ENCODE results near the gene GPR132.

GPR132 gene

GRCh38 chr14:105062048-105062433 lies 3.2 kb downstream of the GPR132 start:
- ChIA-PET POLR2A (interaction anchor here (1.0 kb wide), 1 partner anchor 9 kb away, joined by 3 read pairs; no protein-coding TSS in a partner anchor), CTCF (interaction anchor here (1.3 kb wide), 1 partner anchor 18 kb away, joined by 3 read pairs; no protein-coding TSS in a partner anchor)
- DNase-seq (ENCODE audit: extremely low spot score) = no peak
- no peak for TF ChIP-seq FOXA1 (IDR thresholded peaks at IDR 0.05)
- no peak for TF ChIP-seq FOXM1 (IDR thresholded peaks at IDR 0.05; ENCODE audit: borderline replicate concordance)
- TF ChIP-seq FOXK2 (IDR thresholded peaks at IDR 0.05) = no peak
- TF ChIP-seq L3MBTL2 (conservative IDR thresholded peaks at IDR 0.05) = no peak
- TF ChIP-seq NFRKB (IDR thresholded peaks at IDR 0.05) = no peak
- no peak for TF ChIP-seq BHLHE40 (IDR thresholded peaks at IDR 0.05; ENCODE audit: borderline replicate concordance)
- no peak for TF ChIP-seq ARNT (IDR thresholded peaks at IDR 0.05)
- no peak for TF ChIP-seq ELF4 (IDR thresholded peaks at IDR 0.05)
- TF ChIP-seq LEF1 (IDR thresholded peaks at IDR 0.05; ENCODE audit: borderline replicate concordance) = no peak
- TF ChIP-seq HDGF (IDR thresholded peaks at IDR 0.05; ENCODE audit: borderline replicate concordance) = no peak

- no peak for DNase-seq (ENCODE audit: extremely low spot score)
- TF ChIP-seq SP1 (IDR thresholded peaks at IDR 0.05) = no peak
- no peak for TF ChIP-seq PKNOX1 (IDR thresholded peaks at IDR 0.05)
- no peak for TF ChIP-seq FOXM1 (IDR thresholded peaks at IDR 0.05; ENCODE audit: borderline replicate concordance)
- no peak for TF ChIP-seq FOXK2 (IDR thresholded peaks at IDR 0.05)
- TF ChIP-seq L3MBTL2 (conservative IDR thresholded peaks at IDR 0.05) = no peak
- TF ChIP-seq ZNF384 (IDR thresholded peaks at IDR 0.05) = no peak
- TF ChIP-seq SUZ12 (IDR thresholded peaks at IDR 0.05) = no peak
- no peak for TF ChIP-seq HDGF (IDR thresholded peaks at IDR 0.05; ENCODE audit: borderline replicate concordance)
- TF ChIP-seq CTBP1 (IDR thresholded peaks at IDR 0.05; ENCODE audit: borderline replicate concordance) = no peak
- TF ChIP-seq FOXA1 (IDR thresholded peaks at IDR 0.05) = no peak
- no peak for TF ChIP-seq LEF1 (IDR thresholded peaks at IDR 0.05; ENCODE audit: borderline replicate concordance)
- TF ChIP-seq TARDBP (IDR thresholded peaks at IDR 0.05) = no peak
- ChIA-PET CTCF (interaction anchor here (1.6 kb wide), 1 partner anchor 29 kb away, joined by 3 read pairs; no protein-coding TSS in a partner anchor), POLR2A (interaction anchor here (1.0 kb wide), 1 partner anchor 10 kb away, joined by 3 read pairs; no protein-coding TSS in a partner anchor)
Observed at GRCh38 chr14:105061428-105062047, 3.7 kb downstream of the GPR132 start.

GRCh38 chr14:105060751-105061427 lies 4.3 kb downstream of the GPR132 start:
- DNase-seq (ENCODE audit: extremely low spot score) = no peak
- POLR2A ChIA-PET = no interaction called here
- CTCF ChIA-PET = interaction anchor here (1.6 kb wide), 1 partner anchor 29 kb away, joined by 3 read pairs; no protein-coding TSS in a partner anchor
- TF ChIP-seq NFRKB (IDR thresholded peaks at IDR 0.05) (no peak), TARDBP (IDR thresholded peaks at IDR 0.05) (no peak), ELF4 (IDR thresholded peaks at IDR 0.05) (no peak), CTBP1 (IDR thresholded peaks at IDR 0.05; ENCODE audit: borderline replicate concordance) (no peak), FOXK2 (IDR thresholded peaks at IDR 0.05) (no peak), BHLHE40 (IDR thresholded peaks at IDR 0.05; ENCODE audit: borderline replicate concordance) (no peak), HDGF (IDR thresholded peaks at IDR 0.05; ENCODE audit: borderline replicate concordance) (no peak), SUZ12 (IDR thresholded peaks at IDR 0.05) (no peak), FOXM1 (IDR thresholded peaks at IDR 0.05; ENCODE audit: borderline replicate concordance) (no peak), FOXA1 (IDR thresholded peaks at IDR 0.05) (no peak), SP1 (IDR thresholded peaks at IDR 0.05) (no peak), LEF1 (IDR thresholded peaks at IDR 0.05; ENCODE audit: borderline replicate concordance) (no peak), PKNOX1 (IDR thresholded peaks at IDR 0.05) (no peak), ARNT (IDR thresholded peaks at IDR 0.05) (no peak), L3MBTL2 (conservative IDR thresholded peaks at IDR 0.05) (no peak), ZNF384 (IDR thresholded peaks at IDR 0.05) (no peak)

- ChIA-PET POLR2A (no interaction called here), CTCF (interaction anchor here (1.6 kb wide), 1 partner anchor 30 kb away, joined by 3 read pairs; no protein-coding TSS in a partner anchor)
- no peak for TF ChIP-seq LEF1 (IDR thresholded peaks at IDR 0.05; ENCODE audit: borderline replicate concordance)
- TF ChIP-seq L3MBTL2 (conservative IDR thresholded peaks at IDR 0.05) = no peak
- TF ChIP-seq CTBP1 (IDR thresholded peaks at IDR 0.05; ENCODE audit: borderline replicate concordance) = no peak
- TF ChIP-seq FOXK2 (IDR thresholded peaks at IDR 0.05) = no peak
- no peak for TF ChIP-seq SP1 (IDR thresholded peaks at IDR 0.05)
- TF ChIP-seq BHLHE40 (IDR thresholded peaks at IDR 0.05; ENCODE audit: borderline replicate concordance) = no peak
- TF ChIP-seq PKNOX1 (IDR thresholded peaks at IDR 0.05) = no peak
- no peak for TF ChIP-seq ELF4 (IDR thresholded peaks at IDR 0.05)
- no peak for TF ChIP-seq FOXA1 (IDR thresholded peaks at IDR 0.05)
- no peak for TF ChIP-seq TARDBP (IDR thresholded peaks at IDR 0.05)
- no peak for TF ChIP-seq NFRKB (IDR thresholded peaks at IDR 0.05)
- TF ChIP-seq ZNF384 (IDR thresholded peaks at IDR 0.05) = no peak
- TF ChIP-seq ARNT (IDR thresholded peaks at IDR 0.05) = no peak
- DNase-seq (ENCODE audit: extremely low spot score) = no peak
Observed at GRCh38 chr14:105059925-105060565, 5.2 kb downstream of the GPR132 start.
